K562 (cell line): ENCODE measurements around the gene MYBPHL. TPM values are rescaled to one million over a fixed set of nuclear protein-coding genes. Genes with fewer than 3 reads are reported as not detected.

Source experiments
- ATAC-seq: fragments of 200-7000 bp; cut with Tn5 transposase; 3 replicates; pipeline ENCODE4 v1.9.1; 2020; ENCODE audit warnings: moderate library complexity
- BruUV-seq: library from RNA; stranded (reverse); fragments of 400-500 nt; replicated peaks from 2 replicates; lab custom pipeline; 2021; lab: Mats Ljungman, UMichigan
- CTCF ChIA-PET: fragments of 300-600 bp; formaldehyde crosslinking; extraction: SDS; loops from one replicate; lab custom pipeline; 2021; ENCODE audit warnings: low intra/inter-chr PET ratio; lab: Yijun Ruan, JAX
- POLR2A ChIA-PET: fragments of 300-600, 350-650 bp; sonication (Branson Sonifier 250); formaldehyde crosslinking; extraction: SDS; loops from one replicate; lab custom pipeline; 2021; ENCODE audit warnings: antibody characterized with exemption, inconsistent platforms; lab: Yijun Ruan, JAX
- DNase-seq, 4 experiments: peaks; one replicate each; pipeline versions ENCODE4 v3.0.0 to v3.0.0-alpha.2; 2011 to 2018; ENCODE audit warnings: low spot score in 3 of 4, mixed read lengths in 3 of 4; ENCODE audit errors: extremely low read depth in 1 of 4
- FAIRE-seq: peaks from 2 replicates; lab custom pipeline; 2011; peaks lifted over from hg19 to GRCh38; lab: Jason Lieb, UNC
- H2AFZ ChIP-seq: 2 replicates; pipeline ENCODE4 v1.6.0; 2011; ENCODE audit warnings: low read depth, low read length, control low read depth, inconsistent platforms
- H3K27ac ChIP-seq: fragments of 200-600 bp; 3 replicates; pipeline ENCODE4 v1.8.0; 2011; ENCODE audit warnings: low read depth, mild to moderate bottlenecking, control low read depth, inconsistent platforms, low read length, moderate library complexity, mixed read lengths; ENCODE audit errors: extremely low read depth
- H3K27me3 ChIP-seq, 2 experiments: fragments of 300-600 bp in 1 of 2; 2 replicates in 1 of 2; 3 replicates in 1 of 2; pipeline versions ENCODE4 v1.6.0 to v1.8.0; 2011; ENCODE audit warnings: inconsistent platforms in 2 of 2, low read length in 2 of 2, mild to moderate bottlenecking in 1 of 2, mixed read lengths in 1 of 2, moderate library complexity in 1 of 2; ENCODE audit not compliant: control insufficient read depth in 2 of 2, insufficient read depth in 2 of 2
- H3K36me3 ChIP-seq: fragments of 300-600 bp; 3 replicates; pipeline ENCODE4 v1.8.0; 2011; ENCODE audit warnings: mild to moderate bottlenecking, low read length, inconsistent platforms; ENCODE audit not compliant: control insufficient read depth, insufficient read depth
- H3K4me1 ChIP-seq, 2 experiments: fragments of 200-600 bp in 1 of 2; replicated peaks in 1 of 2; 2 replicates in 1 of 2; 3 replicates in 1 of 2; pipeline versions ENCODE4 v1.5.1 to v1.8.0; 2011; ENCODE audit warnings: inconsistent platforms in 2 of 2, low read length in 2 of 2, mild to moderate bottlenecking in 1 of 2, mixed read lengths in 1 of 2, moderate library complexity in 1 of 2; ENCODE audit not compliant: control insufficient read depth in 2 of 2, insufficient read depth in 2 of 2
- H3K4me2 ChIP-seq: 2 replicates; pipeline ENCODE4 v1.6.1; 2011; ENCODE audit warnings: low read length, control low read depth, inconsistent platforms, mixed read lengths; ENCODE audit not compliant: insufficient read depth
- H3K4me3 ChIP-seq: fragments of 200-600 bp; sonication (generic), shearing (Covaris generic); 2 replicates; pipeline ENCODE4 v1.5.1; 2016; ENCODE audit warnings: control low read depth, inconsistent platforms
- H3K79me2 ChIP-seq: fragments of 200-600 bp; 3 replicates; pipeline ENCODE4 v1.8.0; 2011; ENCODE audit warnings: low read length, inconsistent platforms; ENCODE audit not compliant: control insufficient read depth, insufficient read depth
- H3K9ac ChIP-seq, 2 experiments: 2 replicates each; pipeline versions ENCODE4 v1.6.0 to v1.6.1; 2011; ENCODE audit warnings: low read depth in 2 of 2, low read length in 2 of 2, control low read depth in 1 of 2, inconsistent platforms in 1 of 2, mild to moderate bottlenecking in 1 of 2, mixed read lengths in 1 of 2; ENCODE audit not compliant: insufficient read depth in 1 of 2
- H3K9me1 ChIP-seq: one replicate; pipeline ENCODE4 v1.6.0; 2011; ENCODE audit warnings: inconsistent platforms, mild to moderate bottlenecking, low read length, moderate library complexity; ENCODE audit not compliant: control insufficient read depth, insufficient read depth
- H3K9me3 ChIP-seq: replicated peaks from 2 replicates; pipeline ENCODE4 v1.5.1; 2011; ENCODE audit warnings: low read depth, low read length, inconsistent platforms; ENCODE audit not compliant: control insufficient read depth, insufficient read depth
- H4K20me1 ChIP-seq: replicated peaks from 2 replicates; pipeline ENCODE4 v1.6.1; 2011; ENCODE audit warnings: low read length, inconsistent platforms, mixed read lengths; ENCODE audit not compliant: control insufficient read depth, insufficient read depth
- FOXK2 ChIP-seq, 2 experiments: fragments of 450-650 bp; IDR thresholded peaks in 1 of 2; conservative IDR thresholded peaks in 1 of 2; 2 replicates each; pipeline ENCODE4 v1.6.1; 2016; ENCODE audit warnings: low read depth in 2 of 2, mild to moderate bottlenecking in 1 of 2
- HMG20B ChIP-seq: fragments of 250-450 bp; sonication (Bioruptor Pico); IDR thresholded peaks from 2 replicates; pipeline ENCODE4 v1.5.0; 2021; ENCODE audit warnings: mild to moderate bottlenecking
- PHB2 ChIP-seq: fragments of 450-650 bp; IDR thresholded peaks from 2 replicates; pipeline ENCODE4 v1.6.1; 2017; ENCODE audit warnings: low read depth
- STAT6 ChIP-seq: sonication (generic); formaldehyde crosslinking; IDR thresholded peaks from 2 replicates; pipeline ENCODE4 v1.8.1; 2023; ENCODE audit warnings: mild to moderate bottlenecking, missing genetic modification reagents
- ZBTB26 ChIP-seq: fragments of 450-650 bp; formaldehyde crosslinking; IDR thresholded peaks from 2 replicates; pipeline ENCODE4 v1.4.0; 2022; ENCODE audit warnings: missing genetic modification characterization
- ZNF12 ChIP-seq: sonication (generic); formaldehyde crosslinking; IDR thresholded peaks from 2 replicates; pipeline ENCODE4 v1.4.0; 2020; ENCODE audit warnings: mild to moderate bottlenecking, missing genetic modification reagents
- WGBS: fragments of 100-300 bp; shearing (Covaris generic); methylation state at CpG from one replicate; pipeline ENCODE4 v1.1.6; 2016; ENCODE audit warnings: low coverage, mixed read lengths; ENCODE audit not compliant: insufficient coverage; ENCODE audit errors: missing lambda C conversion rate; 5-methylcytosine and 5-hydroxymethylcytosine counted together
- in situ Hi-C: fragments of 300-500 bp; cut with MboI; formaldehyde crosslinking; loops from 4 replicates; pipeline ENCODE4 v1.15.0; 2018; ENCODE audit warnings: inconsistent platforms, mixed read lengths
- intact Hi-C: fragments of 100-400 bp; cut with micrococcal nuclease; formaldehyde crosslinking; loops from 2 replicates; pipeline ENCODE4 v1.14.2; 2022
- polyA plus RNA-seq, 8 experiments: library from polyadenylated mRNA; depleted of rRNA in 4 of 8; stranded (reverse) in 5 of 8; unstranded in 3 of 8; fragments of >200 nt; fragmentation: Nextera tagmentation in 2 of 8; fragmentation: Illumina TruSeq in 1 of 8; extraction: Ambion mirVana in 2 of 8; extraction: Trizol in 1 of 8; gene quantifications; 2 replicates each; pipeline versions ENCODE4 v1.2.1 to v1.2.3, GENCODE V29; 2011 to 2014; ENCODE audit warnings: inconsistent platforms in 1 of 8, missing spikeins in 1 of 8
- total RNA-seq, 7 experiments: library from RNA; depleted of rRNA in 6 of 7; stranded (reverse); fragments of >200 nt in 6 of 7; fragmentation: Illumina TruSeq in 2 of 7; extraction: Trizol in 2 of 7; gene quantifications; 2 replicates each; pipeline versions ENCODE4 v1.2.1 to v1.2.3, GENCODE V29; 2011 to 2021; ENCODE audit warnings: low replicate concordance in 1 of 7
- TF ChIP-seq, protein P1 (sequence below), 3 experiments: IDR thresholded peaks in 2 of 3; conservative IDR thresholded peaks in 1 of 3; 2 replicates each; pipeline ENCODE4 v1.5.1; 2011 to 2012; ENCODE audit warnings: low read length in 3 of 3, mild to moderate bottlenecking in 3 of 3, control low read depth in 2 of 3, improper control_type of control experiment in 1 of 3, inconsistent platforms in 1 of 3, low read depth in 1 of 3, mixed read lengths in 1 of 3, moderate library complexity in 1 of 3; ENCODE audit not compliant: insufficient read depth in 2 of 3

Gene MYBPHL
- total and polyA plus RNA-seq, 9 of the 15 experiments (the other 6 are each of a cell fraction or from before 2014, with no cell fraction given): 0.20 to 1.9 (median 0.33) TPM

- in situ Hi-C loops (no loop called here), intact Hi-C loops (no loop called here)
- BruUV-seq: no TSS peak
- DNase-seq: no peak
- no peak overlapping the region for H3K27ac ChIP-seq
- no peak for ATAC-seq
- H3K4me1 ChIP-seq: peaks cover 0 to 6% of the 10 kb centered on the region in 2 experiments; a peak in 2 of 5 replicates
- H3K4me3 ChIP-seq: no peak overlapping the region
- no peak for FAIRE-seq
- POLR2A ChIA-PET: interaction anchor here (0.6 to 1.4 kb wide), 5 partner anchors 10 to 58 kb away, joined by 3 to 4 read pairs (median 3); no protein-coding TSS in a partner anchor
- H3K79me2 ChIP-seq: no peaks in the 10 kb centered on the region
- 88% methylated on average over 1 of the region's 1 CpG for WGBS
- no peaks in the 10 kb centered on the region for H3K27me3 ChIP-seq
- H3K9me3 ChIP-seq: no peaks in the 10 kb centered on the region
- no peak overlapping the region for H3K9ac ChIP-seq
- H4K20me1 ChIP-seq: no peaks in the 10 kb centered on the region
- TF ChIP-seq STAT6 (no peak), HMG20B (CRISPR knock-in tag) (no peak), FOXK2 (conservative IDR thresholded peaks at IDR 0.05 in 1 of 2, IDR thresholded peaks at IDR 0.05 in 1 of 2; ENCODE audit: low read depth in 2 of 2) (no peak), ZBTB26 (CRISPR knock-in tag) (no peak), PHB2 (no peak), ZNF12 (no peak)
- TF ChIP-seq, protein P1, sequence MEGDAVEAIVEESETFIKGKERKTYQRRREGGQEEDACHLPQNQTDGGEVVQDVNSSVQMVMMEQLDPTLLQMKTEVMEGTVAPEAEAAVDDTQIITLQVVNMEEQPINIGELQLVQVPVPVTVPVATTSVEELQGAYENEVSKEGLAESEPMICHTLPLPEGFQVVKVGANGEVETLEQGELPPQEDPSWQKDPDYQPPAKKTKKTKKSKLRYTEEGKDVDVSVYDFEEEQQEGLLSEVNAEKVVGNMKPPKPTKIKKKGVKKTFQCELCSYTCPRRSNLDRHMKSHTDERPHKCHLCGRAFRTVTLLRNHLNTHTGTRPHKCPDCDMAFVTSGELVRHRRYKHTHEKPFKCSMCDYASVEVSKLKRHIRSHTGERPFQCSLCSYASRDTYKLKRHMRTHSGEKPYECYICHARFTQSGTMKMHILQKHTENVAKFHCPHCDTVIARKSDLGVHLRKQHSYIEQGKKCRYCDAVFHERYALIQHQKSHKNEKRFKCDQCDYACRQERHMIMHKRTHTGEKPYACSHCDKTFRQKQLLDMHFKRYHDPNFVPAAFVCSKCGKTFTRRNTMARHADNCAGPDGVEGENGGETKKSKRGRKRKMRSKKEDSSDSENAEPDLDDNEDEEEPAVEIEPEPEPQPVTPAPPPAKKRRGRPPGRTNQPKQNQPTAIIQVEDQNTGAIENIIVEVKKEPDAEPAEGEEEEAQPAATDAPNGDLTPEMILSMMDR (IDR thresholded peaks at IDR 0.05 in 2 of 3, conservative IDR thresholded peaks at IDR 0.05 in 1 of 3; ENCODE audit: insufficient read depth in 2 of 3, low read depth in 1 of 3, low read length in 3 of 3): no peak
- CTCF ChIA-PET: no interaction called here
- no peak overlapping the region for H3K4me2 ChIP-seq
- peaks cover 54% of the 10 kb centered on the region for H3K36me3 ChIP-seq
- no peak overlapping the region for H2AFZ ChIP-seq
- no peaks in the 10 kb centered on the region for H3K9me1 ChIP-seq
Observed at GRCh38 chr1:109356505-109356904, 49.7 kb upstream of the MYBPHL start.
